Small intestine (tissue), 7 donors: ENCODE data around the gene MAP2K4. TPM values are rescaled to one million over a fixed set of nuclear protein-coding genes. Genes with fewer than 3 reads are reported as not detected.
A peak's percentile ranks its signal among the peaks of the same experiment; 100 is the strongest.

ENCODE experiments used
- DNase-seq, 2 donors: peaks; one replicate each; pipeline versions ENCODE4 v3.0.0 to v3.0.0-alpha.2; 2013
- FAIRE-seq: peaks from 2 replicates; lab custom pipeline; 2012; peaks lifted over from hg19 to GRCh38; lab: Jason Lieb, UNC
- H3K27ac ChIP-seq, 3 donors: one replicate each; pipeline ENCODE4 v1.5.1; 2013; ENCODE audit warnings: low read length in 2 of 3, mild to moderate bottlenecking in 2 of 3, control low read depth in 1 of 3, inconsistent platforms in 1 of 3, low read depth in 1 of 3, moderate library complexity in 1 of 3
- H3K27me3 ChIP-seq, 3 donors: one replicate each; pipeline ENCODE4 v1.6.1; 2013; ENCODE audit warnings: low read length in 3 of 3, inconsistent platforms in 1 of 3; ENCODE audit not compliant: control insufficient read depth in 3 of 3, insufficient read depth in 3 of 3
- H3K36me3 ChIP-seq, 3 donors: one replicate each; pipeline ENCODE4 v1.6.1; 2013; ENCODE audit warnings: low read length in 3 of 3, inconsistent platforms in 1 of 3, low read depth in 1 of 3, mild to moderate bottlenecking in 1 of 3, moderate library complexity in 1 of 3; ENCODE audit not compliant: control insufficient read depth in 3 of 3, insufficient read depth in 2 of 3
- H3K4me1 ChIP-seq, 3 donors: one replicate each; pipeline ENCODE4 v1.6.1; 2013; ENCODE audit warnings: low read length in 2 of 3, inconsistent platforms in 1 of 3, low read depth in 1 of 3, mild to moderate bottlenecking in 1 of 3, moderate library complexity in 1 of 3; ENCODE audit not compliant: control insufficient read depth in 3 of 3, insufficient read depth in 2 of 3
- H3K4me3 ChIP-seq, 3 donors: one replicate each; pipeline ENCODE4 v1.5.1; 2013; ENCODE audit warnings: low read length in 3 of 3, control low read depth in 1 of 3, inconsistent platforms in 1 of 3, low read depth in 1 of 3, mild to moderate bottlenecking in 1 of 3, moderate library complexity in 1 of 3
- H3K9me3 ChIP-seq, 2 donors: one replicate each; pipeline ENCODE4 v1.6.1; 2013; ENCODE audit warnings: low read depth in 1 of 2, low read length in 1 of 2; ENCODE audit not compliant: control insufficient read depth in 2 of 2, insufficient read depth in 1 of 2
- WGBS, 3 donors: extraction: QIAGEN DNeasy Blood & Tissue Kit; methylation state at CpG; one replicate each; pipeline ENCODE4 v1.1.7; 2013; 5-methylcytosine and 5-hydroxymethylcytosine counted together
- polyA plus RNA-seq, 4 donors: library from polyadenylated mRNA; stranded (reverse) in 3 of 4; unstranded in 1 of 4; fragments of 200-250 nt in 3 of 4; fragments of 120-200 nt in 1 of 4; gene quantifications; one replicate each; pipeline versions ENCODE4 v1.2.1 to v1.2.3, GENCODE V29; 2013
- donor health status: healthy with polysubstance abuse.
- donor health status: control.
- donor health status: control.
- donor health status: Bipolar disorder and iron deficiency.
- donor health status: healthy.

Gene MAP2K4
- polyA plus RNA-seq, 4 donors = 11.6 to 27.7 (median 12.2) TPM

- H3K4me3 ChIP-seq = no peak overlapping the region
- H3K27ac ChIP-seq = no peak overlapping the region
- H3K36me3 ChIP-seq = peaks cover 0 to 13% (median 3%) of the 10 kb centered on the region in 3 donors
- FAIRE-seq = no peak
- H3K27me3 ChIP-seq = no peaks in the 10 kb centered on the region
- no peak for DNase-seq
- H3K9me3 ChIP-seq = no peaks in the 10 kb centered on the region
- no peaks in the 10 kb centered on the region for H3K4me1 ChIP-seq
- 81 to 92% (median 90%) methylated on average over 7 of the region's 7 CpGs for WGBS, 3 donors
Observed at GRCh38 chr17:11990363-11990983, 30.2 kb upstream of the MAP2K4 start.

GRCh38 chr17:11991461-11991860 is 29.2 kb upstream of the MAP2K4 start:
- FAIRE-seq = no peak
- DNase-seq = no peak
- Histone ChIP-seq H3K36me3 (peaks cover 0 to 13% (median 3%) of the 10 kb centered on the region in 3 donors), H3K9me3 (no peaks in the 10 kb centered on the region), H3K4me1 (no peaks in the 10 kb centered on the region), H3K27ac (no peak overlapping the region), H3K4me3 (no peak overlapping the region), H3K27me3 (no peaks in the 10 kb centered on the region)
- WGBS, 3 donors = 67 to 74% (median 69%) methylated on average over 4 of the region's 4 CpGs

- WGBS, 3 donors = 0 to 1% (median 0%) methylated on average over 14 of the region's 14 CpGs
- Histone ChIP-seq H3K4me3 (peak overlapping the region; percentile 67 to 97 (median 82)), H3K9me3 (no peaks in the 10 kb centered on the region), H3K4me1 (no peaks in the 10 kb centered on the region), H3K27ac (peak overlapping the region; percentile 91 to 96 (median 92)), H3K27me3 (no peaks in the 10 kb centered on the region), H3K36me3 (peaks cover 0 to 8% (median 0%) of the 10 kb centered on the region in 3 donors)
- FAIRE-seq (no peak), DNase-seq (peak in 1 of 2 donors; percentile 58)
Observed at GRCh38 chr17:11996722-11997146, 23.9 kb upstream of the MAP2K4 start.

GRCh38 chr17:11997147-11997971 is 23.3 kb upstream of the MAP2K4 start, which contains the start of gene ZNF18:
Gene ZNF18, minus strand, starts transcription at chr17:11997475. Its CDS starts 4,646 bp downstream, at chr17:11992829.
- WGBS, 3 donors = 0 to 2% (median 1%) methylated on average over 53 to 74 of the region's 74 CpGs
- Histone ChIP-seq H3K27me3 (no peaks in the 10 kb centered on the region), H3K9me3 (no peaks in the 10 kb centered on the region), H3K4me3 (peak within 1 kb of the TSS; percentile 67 to 97 (median 82)), H3K36me3 (peaks cover 0 to 3% (median 0%) of the 10 kb centered on the region in 3 donors), H3K4me1 (no peaks in the 10 kb centered on the region), H3K27ac (peak within 1 kb of the TSS; percentile 91 to 96 (median 92))
- DNase-seq (peak; percentile 95 to 98), FAIRE-seq (no peak)

- Histone ChIP-seq H3K36me3 (no peaks in the 10 kb centered on the region), H3K4me3 (peak overlapping the region; percentile 67 to 97 (median 82)), H3K4me1 (no peaks in the 10 kb centered on the region), H3K27ac (peak overlapping the region; percentile 70 to 83 (median 78)), H3K9me3 (no peaks in the 10 kb centered on the region), H3K27me3 (no peaks in the 10 kb centered on the region)
- no peak for DNase-seq
- 40 to 64% (median 53%) methylated on average over 4 of the region's 4 CpGs for WGBS, 3 donors
- no peak for FAIRE-seq
Observed at GRCh38 chr17:11997972-11998233, 22.8 kb upstream of the MAP2K4 start.

- Histone ChIP-seq H3K4me3 (no peak overlapping the region), H3K9me3 (no peaks in the 10 kb centered on the region), H3K27ac (no peak overlapping the region), H3K36me3 (no peaks in the 10 kb centered on the region), H3K4me1 (no peaks in the 10 kb centered on the region), H3K27me3 (no peaks in the 10 kb centered on the region)
- DNase-seq (no peak), FAIRE-seq (no peak)
- 92 to 97% (median 96%) methylated on average over 5 of the region's 5 CpGs for WGBS, 3 donors
Observed at GRCh38 chr17:11999696-12000095, 21.0 kb upstream of the MAP2K4 start.

GRCh38 chr17:12007466-12007865 is 13.2 kb upstream of the MAP2K4 start:
- no peaks in the 10 kb centered on the region for H3K27me3 ChIP-seq
- no peaks in the 10 kb centered on the region for H3K36me3 ChIP-seq
- no peaks in the 10 kb centered on the region for H3K9me3 ChIP-seq
- no peak for DNase-seq
- WGBS, 3 donors = 81 to 89% (median 87%) methylated on average over 5 of the region's 5 CpGs
- H3K4me1 ChIP-seq = no peaks in the 10 kb centered on the region
- no peak overlapping the region for H3K4me3 ChIP-seq
- no peak overlapping the region for H3K27ac ChIP-seq
- no peak for FAIRE-seq

GRCh38 chr17:12021623-12022140 is 1.0 kb downstream of the MAP2K4 start:
- Histone ChIP-seq H3K4me1 (peaks cover 0 to 4% (median 4%) of the 10 kb centered on the region in 3 donors), H3K9me3 (no peaks in the 10 kb centered on the region), H3K27me3 (peaks cover 0 to 5% (median 0%) of the 10 kb centered on the region in 3 donors), H3K4me3 (peak overlapping the region; percentile 55 to 100 (median 98)), H3K27ac (no peak overlapping the region), H3K36me3 (no peaks in the 10 kb centered on the region)
- WGBS, 3 donors = 1 to 7% (median 6%) methylated on average over 3 of the region's 3 CpGs
- no peak for FAIRE-seq
- peak in 1 of 2 donors; percentile 8 for DNase-seq
